Brain microvascular endothelial cell (primary cell): ENCODE results near the gene PDGFC.
A peak's percentile ranks its signal among the peaks of the same experiment; 100 is the strongest.

Experiments used
- DNase-seq: peaks from one replicate; pipeline ENCODE4 v3.0.0-alpha.2; 2020
- H3K27ac ChIP-seq: fragments of 250-450 bp; sonication (Bioruptor Pico); 2 replicates; pipeline ENCODE4 v1.5.1; 2020; ENCODE audit warnings: mild to moderate bottlenecking, moderate library complexity
- H3K27me3 ChIP-seq: fragments of 250-450 bp; sonication (Bioruptor Pico); replicated peaks from 2 replicates; pipeline ENCODE4 v1.5.1; 2020; ENCODE audit warnings: mild to moderate bottlenecking
- H3K36me3 ChIP-seq: fragments of 250-450 bp; sonication (Bioruptor Pico); replicated peaks from 2 replicates; pipeline ENCODE4 v1.5.1; 2020; ENCODE audit warnings: mild to moderate bottlenecking
- H3K4me3 ChIP-seq: 2 replicates; pipeline ENCODE4 v1.5.1; 2011; ENCODE audit warnings: low read depth, mild to moderate bottlenecking, control low read depth, low read length, moderate library complexity
- CTCF ChIP-seq: IDR thresholded peaks from 2 replicates; pipeline ENCODE4 v1.5.1; 2011; ENCODE audit warnings: low read depth, mild to moderate bottlenecking, moderate library complexity, low read length, control low read depth, inconsistent platforms; ENCODE audit errors: missing control alignments
- in situ Hi-C: cut with HindIII; loops from 2 replicates; pipeline ENCODE4 v1.10.0; 2017; ENCODE audit warnings: low sequenced_read_pairs, low pct_ligation_motif_present

Gene PDGFC

GRCh38 chr4:156815717-156816359, 155.8 kb downstream of the PDGFC start:
- H3K27ac ChIP-seq: no peak overlapping the region
- no peaks in the 10 kb centered on the region for H3K36me3 ChIP-seq
- no peaks in the 10 kb centered on the region for H3K27me3 ChIP-seq
- TF ChIP-seq CTCF: no peak
- DNase-seq: no peak
- in situ Hi-C loops: no loop called here
- H3K4me3 ChIP-seq: no peak overlapping the region

DNA sequence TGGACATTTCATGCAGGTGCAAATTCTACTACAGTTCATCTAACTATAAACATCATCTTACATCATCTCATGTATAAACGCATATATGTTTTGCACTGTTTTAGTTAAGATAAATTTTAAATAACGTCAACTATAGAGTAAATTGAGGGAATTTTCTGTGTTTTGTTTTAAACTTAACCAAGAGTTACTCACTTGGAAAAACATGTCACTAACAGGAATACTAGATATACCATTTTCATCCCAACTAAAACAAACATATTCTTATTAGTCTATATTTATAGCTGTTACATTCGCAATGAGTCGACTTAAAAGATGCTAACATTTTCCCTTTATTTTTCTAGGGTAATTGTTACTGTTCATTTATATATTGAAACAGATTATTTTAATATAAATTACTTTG, 159.6 kb downstream of the PDGFC start:
- no peak overlapping the region for H3K4me3 ChIP-seq
- DNase-seq: no peak
- in situ Hi-C loops: no loop called here
- no peak overlapping the region for H3K27ac ChIP-seq
- peaks cover 3% of the 10 kb centered on the region for H3K36me3 ChIP-seq
- no peak for TF ChIP-seq CTCF
- no peaks in the 10 kb centered on the region for H3K27me3 ChIP-seq

GRCh38 chr4:156811286-156811685, 160.3 kb downstream of the PDGFC start:
- Histone ChIP-seq H3K4me3 (no peak overlapping the region), H3K36me3 (peaks cover 3% of the 10 kb centered on the region), H3K27me3 (no peaks in the 10 kb centered on the region), H3K27ac (no peak overlapping the region)
- in situ Hi-C loops: no loop called here
- DNase-seq: no peak
- no peak for TF ChIP-seq CTCF

GRCh38 chr4:156805696-156806095, 165.9 kb downstream of the PDGFC start:
- no peak for TF ChIP-seq CTCF
- in situ Hi-C loops: no loop called here
- DNase-seq: no peak
- Histone ChIP-seq H3K27ac (no peak overlapping the region), H3K36me3 (peaks cover 3% of the 10 kb centered on the region), H3K4me3 (no peak overlapping the region), H3K27me3 (no peaks in the 10 kb centered on the region)

DNA sequence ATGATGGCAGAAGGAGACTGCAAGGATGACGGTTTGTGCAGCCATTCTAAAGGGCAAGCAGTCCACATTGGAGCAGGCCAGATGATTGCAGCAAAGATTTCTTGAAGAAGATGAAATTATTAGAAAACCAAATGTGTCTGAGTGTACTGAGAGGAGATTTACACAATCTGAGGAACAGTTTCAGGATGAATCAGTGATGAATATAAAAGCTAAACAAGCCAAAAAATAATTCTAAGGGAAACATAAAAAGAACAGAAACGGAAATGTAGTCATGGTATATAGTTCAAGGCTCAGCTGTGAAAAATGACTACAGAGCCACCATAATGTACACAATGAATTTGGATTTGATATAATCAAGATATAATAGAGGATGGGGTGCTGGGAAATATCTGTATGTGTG, 168.5 kb downstream of the PDGFC start:
- DNase-seq: no peak
- no peak for TF ChIP-seq CTCF
- in situ Hi-C loops: no loop called here
- Histone ChIP-seq H3K4me3 (no peak overlapping the region), H3K27ac (no peak overlapping the region), H3K36me3 (no peaks in the 10 kb centered on the region), H3K27me3 (no peaks in the 10 kb centered on the region)

- Histone ChIP-seq H3K36me3 (no peaks in the 10 kb centered on the region), H3K27me3 (no peaks in the 10 kb centered on the region), H3K4me3 (no peak overlapping the region), H3K27ac (no peak overlapping the region)
- TF ChIP-seq CTCF: peak; percentile 13
- no peak for DNase-seq
- in situ Hi-C loops: no loop called here
These were observed 171.1 kb downstream of the PDGFC start for GRCh38 chr4:156800463-156800862.
